ENCODE results near the gene CIB4.

Gene CIB4

GRCh38 chr2:26580151-26580550 lies 61.0 kb downstream of the CIB4 start:
- Mint-ChIP-seq H3K27ac (no peak overlapping the region), H3K4me3 (no peak overlapping the region), H3K9me3 (no peaks in the 10 kb centered on the region), H3K4me1 (no peaks in the 10 kb centered on the region), H3K27me3 (ENCODE audit: low read depth) (peaks cover 45% of the 10 kb centered on the region), H3K36me3 (ENCODE audit: low read depth) (no peaks in the 10 kb centered on the region)
- no peak for TF ChIP-seq CTCF (IDR thresholded peaks at IDR 0.05; ENCODE audit: unreplicated experiment in 3 of 3)

- Mint-ChIP-seq H3K9me3 (no peaks in the 10 kb centered on the region), H3K36me3 (ENCODE audit: low read depth) (no peaks in the 10 kb centered on the region), H3K27ac (no peak overlapping the region), H3K27me3 (ENCODE audit: low read depth) (peaks cover 50% of the 10 kb centered on the region), H3K4me3 (no peak overlapping the region), H3K4me1 (no peaks in the 10 kb centered on the region)
- no peak for TF ChIP-seq CTCF (IDR thresholded peaks at IDR 0.05; ENCODE audit: unreplicated experiment in 3 of 3)
Measured at GRCh38 chr2:26579723-26580040, 61.5 kb downstream of the CIB4 start.

- Mint-ChIP-seq H3K9me3 (no peaks in the 10 kb centered on the region), H3K4me3 (no peak overlapping the region), H3K4me1 (no peaks in the 10 kb centered on the region), H3K27me3 (ENCODE audit: low read depth) (peaks cover 50% of the 10 kb centered on the region), H3K27ac (no peak overlapping the region), H3K36me3 (ENCODE audit: low read depth) (no peaks in the 10 kb centered on the region)
- TF ChIP-seq CTCF (IDR thresholded peaks at IDR 0.05; ENCODE audit: unreplicated experiment in 3 of 3): no peak
Measured at GRCh38 chr2:26579025-26579722, 62.0 kb downstream of the CIB4 start.

GRCh38 chr2:26578581-26578980 lies 62.6 kb downstream of the CIB4 start:
- Mint-ChIP-seq H3K4me3 (no peak overlapping the region), H3K9me3 (no peaks in the 10 kb centered on the region), H3K27ac (no peak overlapping the region), H3K27me3 (ENCODE audit: low read depth) (peaks cover 47% of the 10 kb centered on the region), H3K36me3 (ENCODE audit: low read depth) (no peaks in the 10 kb centered on the region), H3K4me1 (no peaks in the 10 kb centered on the region)
- TF ChIP-seq CTCF (IDR thresholded peaks at IDR 0.05; ENCODE audit: unreplicated experiment in 3 of 3): no peak

GRCh38 chr2:26578113-26578458 lies 63.1 kb downstream of the CIB4 start:
- H3K27me3 Mint-ChIP-seq (ENCODE audit: low read depth): peaks cover 51% of the 10 kb centered on the region
- H3K27ac Mint-ChIP-seq: no peak overlapping the region
- no peaks in the 10 kb centered on the region for H3K9me3 Mint-ChIP-seq
- H3K4me1 Mint-ChIP-seq: no peaks in the 10 kb centered on the region
- TF ChIP-seq CTCF (IDR thresholded peaks at IDR 0.05; ENCODE audit: unreplicated experiment in 3 of 3): peak in 1 of 3 experiments; percentile 4
- H3K36me3 Mint-ChIP-seq (ENCODE audit: low read depth): no peaks in the 10 kb centered on the region
- H3K4me3 Mint-ChIP-seq: no peak overlapping the region

GRCh38 chr2:26577442-26578112 lies 63.6 kb downstream of the CIB4 start:
- no peaks in the 10 kb centered on the region for H3K4me1 Mint-ChIP-seq
- no peak overlapping the region for H3K27ac Mint-ChIP-seq
- no peaks in the 10 kb centered on the region for H3K36me3 Mint-ChIP-seq (ENCODE audit: low read depth)
- H3K27me3 Mint-ChIP-seq (ENCODE audit: low read depth): peaks cover 53% of the 10 kb centered on the region
- TF ChIP-seq CTCF (IDR thresholded peaks at IDR 0.05; ENCODE audit: unreplicated experiment in 3 of 3): peak; percentile 91 to 99 (median 95)
- no peak overlapping the region for H3K4me3 Mint-ChIP-seq
- no peaks in the 10 kb centered on the region for H3K9me3 Mint-ChIP-seq
